ENCODE measurements around the gene SPTA1. TPM values are rescaled to one million over a fixed set of nuclear protein-coding genes. Genes with fewer than 3 reads are reported as not detected.
"Not testable (repeated sequence)": the region's sequence is repeated elsewhere in the genome, so short reads cannot be mapped to it uniquely, and the experiment has no call there.

SPTA1 gene
- polyA plus RNA-seq, 1 donor from 2014 or later = not detected

DNA sequence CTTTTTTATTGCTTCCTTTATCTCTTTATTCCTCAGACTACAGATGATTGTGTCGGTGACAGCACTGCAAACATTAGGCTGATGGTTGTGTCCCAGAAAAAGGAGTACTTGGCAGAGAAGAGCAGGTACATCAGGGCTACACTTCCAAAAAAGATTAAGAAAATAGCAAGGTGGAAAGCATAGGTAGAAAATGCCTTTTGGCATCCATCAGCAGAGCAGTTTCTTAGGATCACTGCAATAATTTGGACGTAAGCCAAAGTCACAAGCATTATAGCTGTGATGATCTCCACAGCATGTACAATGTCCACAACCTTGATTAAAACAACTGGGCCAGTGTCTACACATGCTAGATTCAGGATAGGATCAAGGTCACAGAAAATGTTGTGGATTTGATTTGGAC lies 8.1 kb upstream of the SPTA1 start:
- H3K9me3 Mint-ChIP-seq = peaks cover 0 to 4% (median 0%) of the 10 kb centered on the region in 3 donors
- no peak overlapping the region for H3K4me3 Mint-ChIP-seq
- no peak overlapping the region for H3K27ac Mint-ChIP-seq
- peaks cover 0 to 2% (median 0%) of the 10 kb centered on the region in 3 donors for H3K4me1 Mint-ChIP-seq
- peaks cover 3% of the 10 kb centered on the region for H3K27me3 Mint-ChIP-seq
- no peaks in the 10 kb centered on the region for H3K36me3 Mint-ChIP-seq

- H3K4me1 Mint-ChIP-seq = peaks cover 0 to 2% (median 0%) of the 10 kb centered on the region in 3 donors
- no peak overlapping the region for H3K4me3 Mint-ChIP-seq
- H3K27me3 Mint-ChIP-seq = peaks cover 4% of the 10 kb centered on the region
Observed at GRCh38 chr1:158692356-158692755, 5.8 kb upstream of the SPTA1 start.

DNA sequence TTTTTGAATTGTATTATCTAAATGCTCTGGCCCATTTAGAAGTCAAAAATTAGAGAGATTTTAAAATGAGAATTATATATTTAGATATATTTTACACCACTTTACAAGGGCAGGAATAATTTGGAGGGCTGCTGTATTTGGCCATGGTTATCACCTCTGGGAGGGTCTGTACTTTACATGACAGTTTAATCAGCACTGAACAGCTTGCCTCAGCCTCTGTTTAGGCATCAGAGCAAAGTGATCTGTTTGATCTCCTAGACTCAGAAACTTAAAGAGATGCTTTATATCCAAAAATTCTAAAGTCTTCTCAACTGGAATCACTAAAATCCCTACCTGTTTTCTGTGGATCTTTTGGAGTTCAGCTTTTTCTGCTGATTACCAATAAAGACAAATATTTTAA lies 5.4 kb upstream of the SPTA1 start:
- Mint-ChIP-seq H3K36me3 (no peaks in the 10 kb centered on the region), H3K9me3 (peaks cover 0 to 4% (median 0%) of the 10 kb centered on the region in 3 donors), H3K4me1 (peaks cover 0 to 2% (median 0%) of the 10 kb centered on the region in 3 donors), H3K27ac (no peak overlapping the region), H3K27me3 (peaks cover 9% of the 10 kb centered on the region), H3K4me3 (no peak overlapping the region)

More at GRCh38 chr1:158692356-158692755, 5.8 kb upstream of the SPTA1 start:
- H3K9me3 Mint-ChIP-seq = peaks cover 0 to 4% (median 0%) of the 10 kb centered on the region in 3 donors
- no peaks in the 10 kb centered on the region for H3K36me3 Mint-ChIP-seq
- no peak overlapping the region for H3K27ac Mint-ChIP-seq

DNA sequence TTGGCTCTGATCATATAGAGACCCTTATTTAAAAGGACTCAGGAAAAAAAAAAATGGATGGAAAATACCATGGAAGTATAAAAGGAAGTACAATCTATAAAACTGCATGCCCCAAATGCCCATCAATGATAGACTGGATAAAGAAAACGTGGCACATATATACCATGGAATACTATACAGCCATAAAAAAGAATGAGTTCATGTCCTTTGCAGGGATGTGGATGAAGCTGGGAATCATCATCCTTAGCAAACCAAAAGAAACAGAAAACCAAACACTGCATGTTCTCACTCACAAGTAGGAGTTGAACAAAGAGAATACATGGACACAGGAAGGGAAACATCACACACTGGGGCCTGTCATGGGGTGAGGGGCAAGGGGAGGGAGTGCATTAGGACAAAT lies 4.6 kb upstream of the SPTA1 start:
- H3K9me3 Mint-ChIP-seq, H3K27ac Mint-ChIP-seq, H3K4me3 Mint-ChIP-seq, H3K36me3 Mint-ChIP-seq, H3K4me1 Mint-ChIP-seq: not testable (repeated sequence)
- peaks cover 10% of the 10 kb centered on the region for H3K27me3 Mint-ChIP-seq

DNA sequence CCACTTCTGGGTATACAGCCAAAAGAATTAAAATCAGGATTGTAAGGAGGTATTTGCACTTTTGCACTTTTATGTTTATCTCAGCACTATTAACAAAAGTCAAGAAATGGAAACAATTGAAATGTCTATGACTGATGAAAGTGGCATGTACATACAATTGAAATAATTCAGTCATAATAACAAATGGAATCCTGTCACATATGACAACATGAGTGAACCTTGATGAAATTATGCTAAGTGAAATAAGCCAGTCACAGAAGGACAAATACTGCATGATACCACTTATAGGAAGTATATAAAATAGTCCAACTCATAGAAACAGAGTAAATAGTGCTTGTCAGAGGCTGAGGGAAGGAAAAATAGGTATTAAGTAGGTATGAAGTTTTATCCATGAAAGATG lies 3.4 kb upstream of the SPTA1 start:
- H3K4me1 Mint-ChIP-seq = peaks cover 0 to 2% (median 0%) of the 10 kb centered on the region in 3 donors
- H3K9me3 Mint-ChIP-seq = peaks cover 0 to 4% (median 0%) of the 10 kb centered on the region in 3 donors
- H3K27ac Mint-ChIP-seq = no peak overlapping the region
- no peaks in the 10 kb centered on the region for H3K36me3 Mint-ChIP-seq
- H3K27me3 Mint-ChIP-seq = peaks cover 11% of the 10 kb centered on the region
- no peak overlapping the region for H3K4me3 Mint-ChIP-seq

- Mint-ChIP-seq H3K9me3 (peaks cover 0 to 4% (median 0%) of the 10 kb centered on the region in 3 donors), H3K27me3 (peaks cover 15% of the 10 kb centered on the region), H3K4me1 (peaks cover 0 to 2% (median 0%) of the 10 kb centered on the region in 3 donors), H3K27ac (peak overlapping the region in 1 of 3 donors; percentile 17), H3K36me3 (no peaks in the 10 kb centered on the region), H3K4me3 (no peak overlapping the region)
Observed at GRCh38 chr1:158689110-158689509, 2.6 kb upstream of the SPTA1 start.

DNA sequence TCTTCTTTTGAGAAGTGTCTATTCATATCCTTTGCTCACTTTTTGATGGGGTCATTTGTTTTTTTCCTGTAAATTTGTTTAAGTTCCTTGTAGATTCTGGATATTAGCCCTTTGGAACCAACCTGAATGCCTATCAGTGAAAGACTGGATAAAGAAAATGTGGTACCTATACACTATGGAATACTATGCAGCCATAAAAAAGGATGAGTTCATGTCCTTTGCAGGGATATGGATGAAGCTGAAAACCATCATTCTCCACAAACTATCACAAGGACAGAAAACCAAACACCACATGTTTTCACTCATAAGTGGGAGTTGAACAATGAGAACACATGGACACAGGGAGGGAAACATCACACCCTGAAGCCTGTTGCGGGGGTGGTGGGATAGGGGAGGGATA lies 1.8 kb upstream of the SPTA1 start:
- not testable (repeated sequence) for H3K36me3 Mint-ChIP-seq, H3K4me3 Mint-ChIP-seq, H3K4me1 Mint-ChIP-seq, H3K9me3 Mint-ChIP-seq, H3K27ac Mint-ChIP-seq
- H3K27me3 Mint-ChIP-seq = peaks cover 17% of the 10 kb centered on the region

GRCh38 chr1:158687037-158687436 lies 522 bp upstream of the SPTA1 start:
- no peak overlapping the region for H3K4me3 Mint-ChIP-seq
- peaks cover 0 to 4% (median 0%) of the 10 kb centered on the region in 3 donors for H3K9me3 Mint-ChIP-seq
- H3K4me1 Mint-ChIP-seq = peaks cover 0 to 2% (median 0%) of the 10 kb centered on the region in 3 donors
- no peak overlapping the region for H3K27ac Mint-ChIP-seq
- no peaks in the 10 kb centered on the region for H3K36me3 Mint-ChIP-seq
- peaks cover 19% of the 10 kb centered on the region for H3K27me3 Mint-ChIP-seq

DNA sequence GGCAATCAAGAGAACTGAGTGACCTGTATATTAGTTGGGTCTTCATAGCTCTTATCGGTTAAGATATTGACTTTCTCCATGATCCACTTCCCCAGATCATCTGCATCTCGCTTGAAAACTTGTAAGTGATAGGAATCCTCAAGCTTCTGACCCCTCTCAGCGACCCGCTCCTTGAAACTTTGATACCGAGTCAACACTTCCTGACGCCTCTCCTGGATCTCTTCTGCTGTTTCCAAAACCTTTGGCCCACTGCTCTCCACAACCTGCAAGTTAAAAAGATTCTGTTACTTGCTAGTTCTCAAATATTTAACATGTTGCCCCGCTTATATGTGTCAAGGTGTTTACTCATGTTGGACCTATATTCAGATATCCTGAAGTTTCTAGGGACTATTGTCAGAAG lies 1.4 kb downstream of the SPTA1 start:
- Mint-ChIP-seq H3K9me3 (no peaks in the 10 kb centered on the region), H3K27ac (no peak overlapping the region), H3K36me3 (no peaks in the 10 kb centered on the region), H3K4me3 (no peak overlapping the region), H3K4me1 (peaks cover 0 to 2% (median 0%) of the 10 kb centered on the region in 3 donors), H3K27me3 (peaks cover 19% of the 10 kb centered on the region)

GRCh38 chr1:158681606-158682005 lies 4.9 kb downstream of the SPTA1 start:
- Mint-ChIP-seq H3K4me3 (no peak overlapping the region), H3K36me3 (no peaks in the 10 kb centered on the region)

DNA sequence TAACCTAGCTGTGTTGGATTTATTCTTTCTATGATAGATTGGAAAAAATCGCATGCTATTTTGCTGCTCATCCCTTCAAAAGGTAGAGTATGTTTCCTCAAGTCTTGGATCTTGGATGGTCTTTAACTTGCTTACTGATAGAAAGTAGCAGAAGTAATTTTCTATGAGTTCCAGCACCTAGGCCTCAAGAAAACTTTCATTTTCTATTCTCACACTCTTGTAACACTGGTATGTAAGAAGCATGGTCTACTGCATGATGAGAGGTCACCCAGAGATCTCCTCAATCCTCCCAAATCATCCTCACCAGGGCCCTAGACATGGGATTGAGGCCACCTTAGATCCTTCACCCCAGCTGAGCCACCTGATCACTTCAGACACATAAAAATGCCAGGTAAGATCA lies 7.2 kb downstream of the SPTA1 start:
- no peak overlapping the region for H3K4me3 Mint-ChIP-seq
- H3K36me3 Mint-ChIP-seq = no peaks in the 10 kb centered on the region
- H3K27ac Mint-ChIP-seq = no peak overlapping the region

More at GRCh38 chr1:158681606-158682005, 4.9 kb downstream of the SPTA1 start:
- H3K27ac Mint-ChIP-seq = no peak overlapping the region
- H3K9me3 Mint-ChIP-seq = no peaks in the 10 kb centered on the region
- H3K27me3 Mint-ChIP-seq = peaks cover 9% of the 10 kb centered on the region
- peaks cover 0 to 1% (median 0%) of the 10 kb centered on the region in 3 donors for H3K4me1 Mint-ChIP-seq

DNA sequence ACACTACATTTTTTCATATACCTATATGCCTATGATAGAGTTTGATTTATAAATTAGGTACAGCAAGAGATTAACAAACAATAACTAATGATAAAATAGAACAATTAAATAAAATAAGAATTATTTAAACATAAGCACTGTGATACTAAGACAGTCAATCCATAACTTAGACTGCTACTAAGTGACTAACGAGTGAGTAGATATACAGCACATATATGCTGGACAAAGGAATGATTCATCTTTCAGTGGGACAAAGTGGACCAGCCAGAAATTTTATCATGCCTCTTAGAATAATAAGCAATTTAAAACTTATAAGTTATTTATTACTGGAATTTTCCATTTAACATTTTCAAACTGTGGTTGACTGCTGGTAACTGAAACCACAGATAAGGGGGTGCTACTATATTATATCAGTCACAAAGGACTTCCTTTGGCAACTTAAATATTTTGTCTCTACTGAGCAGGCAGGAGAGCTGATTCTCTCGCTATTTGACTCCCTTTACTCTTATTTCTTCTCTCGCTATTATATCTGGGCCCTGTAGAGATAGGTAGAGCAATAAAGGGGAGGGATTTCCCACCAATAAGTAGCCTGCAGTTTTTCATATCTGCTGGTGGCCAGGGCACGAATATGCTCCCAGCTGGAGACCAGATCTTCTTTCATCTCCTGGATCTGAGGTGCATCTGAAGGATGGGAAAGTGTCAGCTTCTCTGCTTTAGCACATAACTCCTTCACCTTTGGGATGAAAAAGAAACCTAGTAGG lies 10.8 kb downstream of the SPTA1 start:
- Mint-ChIP-seq H3K9me3 (no peaks in the 10 kb centered on the region), H3K36me3 (no peaks in the 10 kb centered on the region), H3K27me3 (peaks cover 4% of the 10 kb centered on the region), H3K4me3 (no peak overlapping the region), H3K4me1 (peaks cover 0 to 1% (median 0%) of the 10 kb centered on the region in 3 donors), H3K27ac (no peak overlapping the region)

More for the DNA sequence above, 7.2 kb downstream of the SPTA1 start:
- Mint-ChIP-seq H3K27me3 (peaks cover 8% of the 10 kb centered on the region), H3K9me3 (no peaks in the 10 kb centered on the region), H3K4me1 (peaks cover 0 to 1% (median 0%) of the 10 kb centered on the region in 3 donors)

GRCh38 chr1:158674302-158674701 lies 12.2 kb downstream of the SPTA1 start:
- H3K27ac Mint-ChIP-seq = no peak overlapping the region
- no peak overlapping the region for H3K4me3 Mint-ChIP-seq
- no peaks in the 10 kb centered on the region for H3K36me3 Mint-ChIP-seq

GRCh38 chr1:158666037-158666436 lies 20.5 kb downstream of the SPTA1 start:
- no peaks in the 10 kb centered on the region for H3K4me1 Mint-ChIP-seq
- no peak overlapping the region for H3K27ac Mint-ChIP-seq
- peaks cover 9% of the 10 kb centered on the region for H3K27me3 Mint-ChIP-seq
- H3K9me3 Mint-ChIP-seq = no peaks in the 10 kb centered on the region
- H3K4me3 Mint-ChIP-seq = no peak overlapping the region
- no peaks in the 10 kb centered on the region for H3K36me3 Mint-ChIP-seq

More at GRCh38 chr1:158674302-158674701, 12.2 kb downstream of the SPTA1 start:
- Mint-ChIP-seq H3K27me3 (peaks cover 6% of the 10 kb centered on the region), H3K9me3 (no peaks in the 10 kb centered on the region), H3K4me1 (peaks cover 0 to 1% (median 0%) of the 10 kb centered on the region in 3 donors)

DNA sequence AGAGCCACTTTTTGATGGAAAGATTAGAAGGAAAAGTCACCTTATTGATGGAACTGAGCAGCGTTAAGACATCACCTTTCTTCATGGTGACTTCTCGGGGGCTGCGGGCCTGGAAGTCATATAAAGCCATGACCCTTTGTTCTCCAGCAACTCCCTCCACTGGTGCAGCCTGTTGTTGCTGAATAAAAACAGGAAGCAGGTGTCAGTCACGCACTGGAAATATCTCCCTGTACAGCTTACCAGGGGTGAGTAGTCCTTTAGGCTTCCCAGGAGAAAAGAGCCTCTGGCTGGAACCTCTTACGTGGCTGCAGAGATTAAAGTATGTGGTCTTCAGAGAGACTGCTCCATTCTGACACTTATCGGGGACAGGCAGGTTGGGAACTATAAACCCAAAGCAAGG lies 31.9 kb downstream of the SPTA1 start:
- Mint-ChIP-seq H3K36me3 (no peaks in the 10 kb centered on the region), H3K4me1 (peaks cover 10 to 24% (median 15%) of the 10 kb centered on the region in 3 donors), H3K4me3 (no peak overlapping the region), H3K27me3 (peaks cover 2% of the 10 kb centered on the region), H3K27ac (no peak overlapping the region), H3K9me3 (peaks cover 0 to 8% (median 0%) of the 10 kb centered on the region in 3 donors)

DNA sequence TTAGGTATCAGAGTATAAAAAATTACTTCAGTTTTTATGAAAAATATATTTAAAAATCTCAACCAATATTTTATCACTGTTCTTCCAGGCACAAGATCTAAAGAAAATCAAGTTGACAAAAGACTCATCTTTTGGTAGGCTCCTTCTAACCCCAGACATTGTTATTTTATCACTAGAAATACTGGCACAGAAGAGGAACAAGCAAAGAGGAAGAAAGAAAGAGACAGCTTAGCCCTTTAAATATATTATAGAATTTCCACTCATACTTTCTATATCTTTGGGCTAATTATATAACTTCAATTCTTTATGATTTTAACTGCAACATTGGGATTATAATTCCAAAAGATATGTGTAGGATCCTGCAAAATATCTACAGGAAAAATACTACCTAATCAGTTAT lies 32.4 kb downstream of the SPTA1 start:
- Mint-ChIP-seq H3K4me3 (no peak overlapping the region), H3K9me3 (peaks cover 0 to 8% (median 0%) of the 10 kb centered on the region in 3 donors), H3K27me3 (peaks cover 2% of the 10 kb centered on the region), H3K36me3 (no peaks in the 10 kb centered on the region), H3K27ac (no peak overlapping the region), H3K4me1 (peaks cover 11 to 24% (median 15%) of the 10 kb centered on the region in 3 donors)
